NCI-H774 (cell line): ENCODE data around the gene PDC.
"Not testable (repeated sequence)": the region's sequence is repeated elsewhere in the genome, so short reads cannot be mapped to it uniquely, and the experiment has no call there.

ENCODE experiments used
- DNase-seq: peaks from one replicate; lab custom pipeline; 2025; lab: John Stamatoyannopoulos, UW

Gene PDC

GRCh38 chr1:186401446-186401845 is 59.5 kb downstream of the PDC start:
- not testable (repeated sequence) for DNase-seq
